ENCODE measurements around the gene EFCAB12.
"Not testable (repeated sequence)": the region's sequence is repeated elsewhere in the genome, so short reads cannot be mapped to it uniquely, and the experiment has no call there.

Gene EFCAB12

DNA sequence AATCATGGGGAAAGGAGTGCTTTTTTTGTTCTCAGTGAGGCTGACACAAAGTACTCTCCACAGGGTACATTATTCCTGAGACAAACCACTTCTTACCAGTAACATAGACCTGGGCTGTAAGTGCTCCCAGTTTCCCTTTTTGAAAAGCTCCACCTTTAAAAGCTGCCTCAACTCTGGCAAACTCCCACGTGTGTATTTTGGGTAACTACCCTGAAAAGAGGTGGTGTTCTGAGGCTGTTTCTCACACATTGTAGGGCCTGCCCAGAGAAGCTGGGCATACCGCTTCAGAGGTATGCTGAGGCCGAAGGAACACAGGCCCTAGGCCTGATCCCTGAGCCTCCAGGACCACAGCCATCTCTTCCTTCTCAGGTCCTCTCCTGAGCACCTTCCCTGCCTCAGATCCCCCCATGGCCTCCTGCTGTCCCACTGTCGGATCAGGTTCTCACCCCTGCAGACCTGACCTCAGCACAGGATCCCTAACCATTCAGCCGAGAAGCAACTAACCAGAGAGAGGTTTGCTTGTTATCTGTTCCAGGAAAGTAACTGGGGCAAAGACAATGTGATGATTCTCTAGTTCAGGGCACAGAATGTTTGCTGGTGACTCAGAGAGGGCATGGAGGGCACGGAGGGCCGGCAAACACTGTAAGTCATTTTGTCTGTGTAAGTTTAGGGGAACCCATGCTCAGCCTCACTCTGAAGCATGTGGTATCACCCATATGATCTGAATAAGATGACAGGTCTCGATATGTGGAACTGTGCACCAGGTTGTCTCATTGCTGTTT is 36.1 kb downstream of the EFCAB12 start:
- DNase-seq (ENCODE audit: low spot score) = not testable (repeated sequence)

GRCh38 chr3:129391583-129391982 is 36.9 kb downstream of the EFCAB12 start:
- DNase-seq (ENCODE audit: low spot score) = not testable (repeated sequence)

GRCh38 chr3:129389572-129389937 is 38.9 kb downstream of the EFCAB12 start:
- no peak for DNase-seq (ENCODE audit: low spot score)

DNA sequence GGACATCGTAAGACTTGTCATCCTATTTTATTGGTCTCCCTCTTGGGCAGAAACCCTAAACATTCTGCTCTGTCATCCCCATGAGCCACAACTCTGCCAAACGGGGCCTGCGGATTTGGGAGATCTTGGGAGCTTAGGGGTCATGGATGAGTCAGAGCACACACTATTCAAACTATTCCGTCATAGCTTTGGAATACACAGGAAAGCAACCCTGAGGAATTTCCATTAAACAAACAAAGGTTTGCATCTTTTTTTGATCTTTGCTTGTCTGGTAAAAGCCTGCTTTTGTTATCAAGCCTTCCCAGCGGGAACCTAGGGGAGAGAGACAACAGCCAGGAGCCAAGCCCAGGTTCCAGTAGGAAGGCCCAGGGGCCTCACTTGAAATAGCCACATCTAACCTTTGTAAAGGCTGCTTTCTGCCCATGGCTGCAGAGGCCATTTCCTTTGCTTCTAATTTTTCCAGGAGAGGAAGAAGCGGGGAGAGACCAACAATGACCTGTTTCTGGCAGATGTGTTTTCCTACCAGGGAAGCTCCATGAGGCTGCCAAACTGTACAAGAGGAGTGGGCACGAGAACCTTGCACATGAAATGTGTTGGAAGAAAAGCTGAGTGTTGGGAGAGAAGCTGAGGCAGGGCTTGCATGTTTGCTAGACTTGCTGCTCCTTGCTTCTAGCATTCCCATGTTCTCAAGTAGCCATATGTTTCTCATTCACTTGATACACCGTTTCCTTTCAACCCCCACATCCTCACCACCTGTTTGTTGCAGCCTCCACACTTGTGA is 39.5 kb downstream of the EFCAB12 start:
- peak; percentile 76 for DNase-seq (ENCODE audit: low spot score)

DNA sequence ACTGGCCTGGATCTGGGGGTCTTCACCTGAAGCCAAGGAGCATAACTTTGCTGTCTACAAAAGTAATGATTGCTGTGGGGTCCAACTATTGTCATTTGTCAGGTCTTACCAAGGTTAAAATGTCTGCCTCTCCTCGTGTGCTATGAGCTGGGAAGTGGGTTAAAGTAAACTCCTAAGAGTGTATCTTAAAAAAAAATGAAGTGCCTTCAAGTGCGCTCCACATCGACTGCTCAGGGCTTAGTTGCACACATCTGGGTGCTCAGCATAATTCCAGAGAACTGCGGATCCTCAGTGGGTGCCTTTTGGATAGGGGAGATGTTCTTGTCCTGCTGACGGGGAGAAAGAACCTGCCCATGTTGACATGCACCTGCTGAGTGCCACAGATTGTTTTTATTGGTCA is 40.9 kb downstream of the EFCAB12 start:
- DNase-seq (ENCODE audit: low spot score) = no peak

GRCh38 chr3:129386984-129387383 is 41.5 kb downstream of the EFCAB12 start:
- no peak for DNase-seq (ENCODE audit: low spot score)

- DNase-seq (ENCODE audit: low spot score) = not testable (repeated sequence)
These were observed 42.9 kb downstream of the EFCAB12 start for GRCh38 chr3:129385507-129385906.

GRCh38 chr3:129384594-129385323 is 43.7 kb downstream of the EFCAB12 start:
- DNase-seq (ENCODE audit: low spot score) = no peak

DNA sequence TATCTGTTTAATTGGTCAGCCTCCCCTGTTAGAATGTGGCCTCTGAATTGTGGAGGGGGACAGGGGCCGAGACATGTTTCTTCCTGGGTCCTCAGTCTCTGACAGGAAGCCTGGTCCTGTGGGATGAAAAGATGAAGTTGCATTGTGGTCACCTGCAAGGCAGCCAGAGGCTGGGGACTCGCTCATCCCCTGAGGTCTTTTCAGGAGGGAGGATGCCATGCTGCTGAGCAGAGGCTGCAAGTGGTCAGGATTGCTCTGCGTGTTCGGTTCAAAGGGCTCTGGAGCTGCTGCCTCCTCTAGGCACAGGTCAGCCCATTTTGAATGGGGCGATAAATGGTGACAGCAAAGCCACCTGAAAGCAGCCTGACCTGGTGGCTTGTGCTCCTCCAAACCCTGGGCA is 44.3 kb downstream of the EFCAB12 start:
- DNase-seq (ENCODE audit: low spot score) = not testable (repeated sequence)

DNA sequence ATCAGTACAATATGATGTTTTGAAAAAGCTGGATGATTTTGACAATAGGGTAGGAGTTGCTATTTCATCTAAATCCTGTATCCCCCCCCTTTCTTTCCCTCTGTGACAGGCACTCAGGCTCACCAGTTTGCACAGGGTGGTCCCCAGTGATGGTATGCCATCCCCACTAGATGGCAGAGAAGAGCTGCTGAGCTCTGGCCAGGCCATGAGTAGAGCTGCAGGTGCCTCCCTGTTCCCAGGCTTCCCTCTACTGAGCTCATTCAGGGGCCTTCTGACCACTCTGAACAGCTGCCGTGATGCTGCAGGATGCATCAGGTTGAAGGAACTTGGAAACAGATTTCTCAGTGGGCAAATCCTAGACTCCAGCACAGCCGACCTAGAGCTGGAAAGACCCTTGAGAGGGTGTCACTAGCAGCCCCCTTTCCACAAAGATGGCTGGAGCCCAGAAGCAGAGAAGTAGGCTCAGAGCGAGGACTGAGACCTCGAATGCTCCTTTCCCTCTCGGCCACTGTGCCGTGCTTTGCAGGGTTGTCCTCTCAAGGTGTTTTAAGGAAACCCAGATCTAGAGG is 45.1 kb downstream of the EFCAB12 start:
- DNase-seq (ENCODE audit: low spot score) = peak; percentile 74

GRCh38 chr3:129382366-129382765 is 46.1 kb downstream of the EFCAB12 start:
- no peak for DNase-seq (ENCODE audit: low spot score)

- DNase-seq (ENCODE audit: low spot score) = no peak
These were observed 48.7 kb downstream of the EFCAB12 start for GRCh38 chr3:129379582-129380358.

DNA sequence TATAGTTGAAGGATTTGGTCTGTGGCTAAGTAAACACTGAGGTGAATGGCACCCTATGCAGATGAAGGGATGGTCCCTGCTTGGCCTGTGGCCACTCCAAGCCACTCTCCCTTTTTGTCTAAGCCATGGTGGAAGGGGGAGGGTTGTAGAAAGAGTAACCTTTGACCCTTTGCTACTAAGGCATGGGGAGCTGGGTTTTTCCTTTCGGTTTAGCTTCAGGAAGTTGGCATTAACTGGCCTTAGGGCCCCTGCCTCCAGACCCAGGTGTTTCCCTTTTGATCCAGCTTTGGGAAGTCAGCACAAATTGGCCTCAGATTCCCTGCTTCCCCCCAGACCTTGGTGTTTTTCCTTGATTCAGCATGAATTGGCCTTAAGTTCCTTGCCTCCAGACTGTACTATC is 49.5 kb downstream of the EFCAB12 start:
- peak; percentile 23 for DNase-seq (ENCODE audit: low spot score)

DNA sequence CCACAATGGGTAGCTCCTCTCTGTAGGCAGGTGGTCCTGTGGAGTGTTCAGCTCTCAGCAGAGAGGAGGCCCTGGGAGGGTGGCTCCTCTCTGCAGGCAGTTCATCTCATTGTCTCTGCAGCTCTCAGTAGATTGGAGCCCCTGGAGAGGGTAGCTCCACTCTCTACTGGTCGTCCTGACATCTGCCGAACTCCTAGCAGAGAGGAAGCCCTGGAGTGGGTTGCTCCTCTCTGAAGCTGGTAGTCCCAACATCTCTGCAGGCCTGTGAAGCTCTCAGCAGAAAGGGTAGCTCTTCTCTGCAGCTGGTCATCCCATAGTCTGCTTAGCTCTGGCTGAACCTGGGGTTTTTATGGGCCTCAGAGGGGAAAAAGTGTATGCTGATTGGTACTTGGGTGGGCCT is 50.8 kb downstream of the EFCAB12 start:
- DNase-seq (ENCODE audit: low spot score) = no peak

GRCh38 chr3:129375099-129375498 is 53.3 kb downstream of the EFCAB12 start:
- DNase-seq (ENCODE audit: low spot score) = no peak

DNA sequence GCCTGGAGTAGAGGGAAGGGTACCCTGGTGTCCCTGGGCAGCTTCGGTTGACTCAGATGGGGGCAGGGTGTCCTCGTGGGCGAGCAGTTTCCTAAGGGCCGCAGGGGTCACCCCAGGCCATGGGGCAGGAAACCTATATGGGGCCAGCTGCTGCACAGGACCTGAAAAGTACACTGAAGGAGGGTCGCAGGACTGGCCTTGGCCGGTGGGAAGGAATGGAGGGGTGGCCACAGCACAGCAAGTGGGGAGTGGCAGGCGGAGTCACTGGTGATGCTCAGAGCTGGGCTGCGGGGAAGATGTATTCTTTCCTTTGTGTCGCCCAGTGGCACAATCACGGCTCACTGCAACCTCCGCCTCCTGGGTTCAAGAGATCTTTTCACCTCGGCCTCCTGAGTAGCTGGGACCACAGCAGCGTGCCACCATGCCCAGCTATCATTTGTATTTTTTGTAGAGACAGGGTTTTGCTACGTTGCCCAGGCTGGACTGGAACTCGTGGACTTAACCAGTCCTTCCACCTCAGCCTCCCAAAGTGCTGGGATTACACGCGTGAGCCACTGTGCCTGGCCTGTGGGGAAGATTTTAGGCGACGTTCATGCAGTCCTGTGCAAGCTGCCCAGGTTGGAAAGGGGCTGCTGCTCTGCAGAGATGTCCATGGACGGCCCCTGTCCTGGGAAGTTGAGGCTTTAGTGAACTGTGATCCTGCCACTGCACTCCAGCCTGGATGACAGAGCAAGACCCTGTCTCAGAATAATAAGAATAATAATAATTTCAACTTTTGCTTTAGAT is 57.2 kb downstream of the EFCAB12 start:
- no peak for DNase-seq (ENCODE audit: low spot score)

DNA sequence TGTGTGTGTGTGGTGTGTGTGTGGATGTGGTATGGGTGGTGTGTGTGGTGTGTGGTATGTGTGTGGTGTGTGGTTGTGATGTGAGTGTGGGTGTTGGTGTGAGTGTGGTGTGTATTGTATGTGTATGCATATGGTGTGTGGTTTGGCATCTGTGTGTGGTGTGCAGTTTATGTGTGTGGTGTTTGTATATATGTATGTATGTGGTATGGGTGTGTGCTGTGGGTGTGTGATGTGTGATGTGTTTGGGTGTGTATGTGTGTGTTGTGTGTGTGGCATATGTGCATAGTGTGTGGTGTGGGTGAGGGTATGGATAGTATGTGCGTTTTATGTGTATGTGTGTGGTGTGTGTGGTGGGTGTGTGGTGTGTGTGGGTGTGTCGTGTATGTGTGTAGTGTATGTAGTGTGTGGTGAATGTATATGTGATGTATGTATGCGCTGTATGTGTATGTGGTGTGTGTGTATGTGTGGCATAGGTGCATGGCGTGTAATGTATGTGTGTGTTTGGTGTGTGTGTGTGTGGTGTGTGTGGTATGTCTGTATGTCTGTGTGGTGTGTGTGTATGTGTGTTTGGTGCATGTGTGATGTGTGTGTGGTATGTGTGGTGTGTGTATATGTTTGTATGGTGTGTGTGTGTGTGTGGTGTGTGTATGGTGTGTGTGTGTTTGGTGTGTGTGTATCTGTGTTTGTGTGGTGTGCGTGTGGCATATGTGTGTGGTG is 58.0 kb downstream of the EFCAB12 start:
- DNase-seq (ENCODE audit: low spot score) = no peak

DNA sequence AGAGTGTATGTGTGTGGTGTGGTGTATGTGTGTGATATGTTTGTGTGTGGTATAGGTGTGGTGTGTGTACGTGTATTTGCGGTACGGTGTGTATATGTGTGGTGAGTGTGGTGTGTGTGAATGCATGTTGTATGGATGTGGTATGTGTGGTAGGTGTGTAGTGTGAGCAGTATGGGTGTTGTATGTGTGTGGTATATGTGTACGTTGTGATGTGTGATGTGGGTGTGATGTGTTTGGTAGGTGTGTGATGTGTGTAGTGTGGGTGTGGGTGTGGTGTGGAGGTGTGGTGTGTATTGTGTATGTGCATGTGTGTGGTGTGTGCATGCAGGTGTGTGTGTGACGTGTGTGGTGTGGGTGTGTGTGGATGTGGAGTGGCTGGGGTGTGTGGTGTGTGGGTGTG is 58.7 kb downstream of the EFCAB12 start:
- DNase-seq (ENCODE audit: low spot score) = no peak

DNA sequence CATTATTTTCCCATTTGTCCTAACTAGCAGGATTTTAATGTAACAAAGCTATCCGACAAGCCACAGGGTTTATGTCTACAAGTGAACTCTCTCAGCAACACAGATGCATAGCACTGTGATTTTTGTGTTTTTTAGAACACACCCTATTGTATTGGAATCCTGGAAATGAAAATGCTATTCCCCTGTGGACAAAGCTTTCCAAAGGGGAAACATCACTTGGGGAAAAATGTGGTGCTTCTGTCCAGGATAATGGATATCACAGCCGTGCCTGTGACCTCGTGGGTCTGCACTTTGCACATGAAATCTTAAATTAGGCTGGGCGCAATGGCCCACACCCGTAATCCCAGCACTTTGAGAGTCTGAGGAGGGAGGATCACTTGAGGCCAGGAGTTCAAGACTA is 60.6 kb downstream of the EFCAB12 start:
- no peak for DNase-seq (ENCODE audit: low spot score)

DNA sequence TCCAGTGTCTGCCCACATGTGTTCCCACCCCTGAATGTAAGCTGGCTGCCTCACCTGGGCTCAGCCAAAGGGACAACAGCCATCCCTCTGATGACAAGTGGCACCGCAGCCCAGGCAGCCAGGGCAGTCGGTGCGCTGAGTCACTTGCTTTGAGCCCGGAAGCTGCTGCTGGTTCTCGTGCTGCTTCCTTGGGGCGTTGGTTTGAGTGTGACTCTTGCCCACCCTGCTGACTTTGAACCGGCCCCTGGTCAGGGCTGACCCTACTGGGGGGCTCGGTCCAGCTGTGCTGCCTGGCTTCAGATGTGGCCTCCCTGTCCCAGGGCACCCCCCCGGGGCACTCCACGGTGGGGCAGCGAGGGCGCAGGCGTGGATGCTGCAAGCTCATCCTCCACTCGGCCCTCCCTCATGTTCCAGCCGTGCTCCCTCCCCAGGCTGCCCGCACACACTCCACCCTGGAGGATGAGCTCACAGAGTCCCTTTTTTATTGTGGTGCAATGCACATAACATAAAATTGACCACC is 62.1 kb downstream of the EFCAB12 start:
- peak; percentile 69 for DNase-seq (ENCODE audit: low spot score)

All from SW480 (cell line).